HG02885 (cell line): Measurements from ENCODE around the gene ASB14.
"Not testable (repeated sequence)": the region's sequence is repeated elsewhere in the genome, so short reads cannot be mapped to it uniquely, and the experiment has no call there.

ENCODE experiments used
- ATAC-seq: cut with Tn5 transposase; IDR thresholded peaks from one replicate; pipeline ENCODE4 v1.9.1; 2021; ENCODE audit warnings: mild to moderate bottlenecking; ENCODE audit not compliant: unreplicated experiment, poor library complexity

Gene ASB14

GRCh38 chr3:57292159-57292896 lies at the start of gene ASB14:
Gene ASB14, minus strand, starts transcription at chr3:57292685. Its CDS starts 652 bp downstream, at chr3:57292033.
- no peak for ATAC-seq

DNA sequence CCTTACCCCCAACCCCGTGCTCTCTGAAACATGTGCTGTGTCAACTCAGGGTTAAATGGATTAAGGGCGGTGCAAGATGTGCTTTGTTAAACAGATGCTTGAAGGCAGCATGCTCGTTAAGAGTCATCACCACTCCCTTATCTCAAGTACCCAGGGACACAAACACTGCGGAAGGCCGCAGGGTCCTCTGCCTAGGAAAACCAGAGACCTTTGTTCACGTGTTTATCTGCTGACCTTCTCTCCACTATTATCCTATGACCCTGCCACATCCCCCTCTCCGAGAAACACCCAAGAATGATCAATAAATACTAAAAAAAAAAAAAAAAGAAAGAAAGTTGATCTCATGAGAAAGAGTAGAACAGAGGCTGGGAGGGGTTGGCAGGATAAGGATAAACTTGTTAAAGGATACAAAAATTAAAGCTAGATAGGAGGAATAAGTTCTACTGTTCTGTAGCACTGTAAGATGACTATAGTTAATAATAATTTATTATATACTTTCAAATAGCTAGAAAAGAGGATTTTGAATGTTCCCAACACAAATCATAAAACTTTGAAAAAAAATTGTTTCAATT lies 46.7 kb upstream of the ASB14 start:
- not testable (repeated sequence) for ATAC-seq

DNA sequence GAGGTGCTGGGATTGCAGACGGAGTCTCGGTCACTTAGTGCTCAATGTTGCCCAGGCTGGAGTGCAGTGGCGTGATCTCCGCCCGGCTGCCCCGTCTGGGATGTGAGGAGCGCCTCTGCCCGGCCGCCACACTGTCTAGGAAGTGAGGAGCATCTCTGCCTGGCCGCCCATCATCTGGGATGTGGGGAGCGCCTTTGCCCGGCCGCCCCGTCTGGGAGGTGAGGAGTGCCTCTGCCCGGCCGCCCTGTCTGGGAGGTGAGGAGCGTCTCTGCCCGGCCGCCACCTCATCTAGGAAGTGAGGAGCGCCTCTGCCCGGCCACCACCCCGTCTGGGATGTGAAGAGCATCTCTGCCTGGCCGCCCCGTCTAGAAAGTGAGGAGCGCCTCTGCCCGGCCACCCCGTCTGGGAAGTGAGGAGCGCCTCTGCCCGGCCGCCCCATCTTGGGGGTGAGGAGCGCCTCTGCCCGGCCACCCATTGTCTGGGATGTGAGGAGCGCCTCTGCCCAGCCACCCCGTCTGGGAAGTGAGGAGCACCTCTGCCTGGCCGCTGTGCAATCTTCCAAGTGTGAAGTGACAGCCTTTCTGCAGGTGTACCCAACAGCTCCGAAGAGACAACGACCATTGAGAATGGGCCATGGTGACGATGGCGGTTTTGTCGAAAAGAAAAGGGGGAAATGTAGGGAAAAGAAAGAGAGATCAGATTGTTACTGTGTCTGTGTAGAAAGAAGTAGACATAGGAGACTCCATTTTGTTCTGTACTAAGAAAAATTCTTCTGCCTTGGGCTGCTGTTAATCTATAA lies 46.0 kb upstream of the ASB14 start:
- ATAC-seq, result not testable (repeated sequence)

DNA sequence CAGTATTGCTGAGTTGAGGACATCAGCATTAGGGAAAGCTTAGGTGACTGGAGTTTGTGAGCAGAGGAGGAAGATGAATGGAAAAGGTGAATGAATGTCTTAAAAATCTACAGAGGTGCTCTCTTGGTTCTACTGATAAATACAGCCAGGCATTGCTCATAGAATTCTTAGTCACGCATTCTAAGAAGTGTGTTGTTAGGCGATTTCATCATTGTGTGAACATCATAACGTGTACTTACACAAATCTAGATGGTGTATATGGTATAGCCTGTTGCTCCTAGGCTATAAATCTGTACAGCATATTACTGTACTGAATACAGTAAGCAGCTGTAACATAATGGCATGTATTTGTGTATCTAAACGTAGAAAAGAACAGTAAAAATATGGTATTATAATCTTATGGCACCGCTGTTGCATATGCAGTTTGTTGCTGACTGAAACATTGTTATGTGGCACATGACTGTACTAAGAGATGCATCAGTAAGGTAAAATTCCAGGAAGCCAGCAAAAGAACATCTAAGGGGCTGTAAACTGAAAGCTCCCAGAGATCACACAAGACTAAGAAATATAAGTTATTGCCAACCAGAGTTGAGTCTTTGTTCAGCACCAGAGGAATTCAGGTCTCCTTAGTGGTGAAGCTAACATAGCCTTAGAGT lies 42.9 kb upstream of the ASB14 start:
- no peak for ATAC-seq

DNA sequence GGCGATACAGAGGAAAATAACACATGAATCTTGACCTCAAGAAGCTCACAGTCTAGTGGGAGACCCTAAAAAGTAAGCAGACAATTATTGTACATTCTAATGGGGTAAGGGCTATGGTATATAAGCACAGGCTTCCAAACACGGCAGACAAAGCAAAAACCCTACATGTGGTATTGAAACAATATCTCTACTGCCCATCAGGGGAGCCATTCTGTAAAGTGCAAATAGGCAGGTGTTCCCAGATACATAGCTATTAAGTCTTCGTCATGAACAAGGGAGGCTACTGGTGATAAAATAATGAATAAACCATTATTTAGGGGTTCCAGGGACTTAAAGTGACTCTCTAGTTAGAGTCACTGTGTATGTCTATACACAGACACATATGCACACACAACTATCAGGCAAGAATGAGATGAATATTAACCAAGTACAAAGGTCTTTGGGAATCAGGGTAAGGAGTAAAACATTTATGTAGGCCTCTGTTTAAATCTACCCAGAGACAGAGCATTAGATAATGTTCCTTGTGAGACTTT lies 38.7 kb upstream of the ASB14 start:
- ATAC-seq, result no peak

GRCh38 chr3:57326498-57326897 lies 34.0 kb upstream of the ASB14 start:
- ATAC-seq, result not testable (repeated sequence)

DNA sequence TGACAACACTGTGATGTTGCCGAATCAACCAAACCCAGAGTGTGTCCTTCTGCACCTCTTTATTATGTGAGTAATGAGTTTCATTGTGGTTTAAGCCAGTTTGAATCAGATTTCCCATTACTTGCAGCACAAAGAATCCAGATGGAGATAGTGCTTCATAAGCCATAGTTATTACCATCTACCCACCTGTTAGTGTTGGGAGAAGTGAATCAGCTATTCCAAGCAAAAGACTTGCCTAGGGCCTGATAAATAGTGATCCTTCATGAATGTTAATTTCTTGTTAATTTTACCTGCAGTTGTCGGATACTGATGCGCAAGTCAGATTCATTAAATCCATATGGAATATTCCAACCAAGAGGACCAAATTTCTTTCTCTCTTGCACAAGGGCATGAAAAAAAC lies 21.7 kb upstream of the ASB14 start:
- no peak for ATAC-seq

DNA sequence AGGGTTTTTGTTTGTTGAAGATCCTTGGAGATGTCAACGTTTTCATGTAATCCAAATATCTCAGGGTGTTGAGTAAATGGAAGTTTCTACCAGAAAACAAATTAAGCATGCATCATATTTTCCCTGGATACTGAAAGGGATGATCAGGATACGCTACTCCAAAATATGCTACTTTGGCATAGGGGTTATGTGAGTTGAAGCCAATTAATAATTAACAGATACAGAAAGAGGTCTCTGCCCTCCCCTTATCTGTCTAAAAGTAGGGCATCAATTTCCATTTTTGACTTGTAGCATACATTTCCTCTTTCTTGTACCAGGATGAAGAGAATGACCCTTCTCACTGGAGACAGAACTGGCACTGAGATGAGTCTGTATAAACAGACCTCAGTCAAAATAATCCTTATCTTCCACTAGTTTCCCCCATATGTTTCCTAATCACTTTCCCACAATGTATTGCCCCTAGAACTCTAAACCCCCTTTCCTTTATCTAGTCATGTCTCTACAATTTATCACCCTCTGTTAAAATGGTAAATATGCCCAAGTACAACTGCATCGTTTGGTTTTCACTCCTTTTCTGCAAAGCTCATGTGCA lies 17.4 kb upstream of the ASB14 start:
- no peak for ATAC-seq

- not testable (repeated sequence) for ATAC-seq
Measured at GRCh38 chr3:57303520-57303919, 11.0 kb upstream of the ASB14 start.

DNA sequence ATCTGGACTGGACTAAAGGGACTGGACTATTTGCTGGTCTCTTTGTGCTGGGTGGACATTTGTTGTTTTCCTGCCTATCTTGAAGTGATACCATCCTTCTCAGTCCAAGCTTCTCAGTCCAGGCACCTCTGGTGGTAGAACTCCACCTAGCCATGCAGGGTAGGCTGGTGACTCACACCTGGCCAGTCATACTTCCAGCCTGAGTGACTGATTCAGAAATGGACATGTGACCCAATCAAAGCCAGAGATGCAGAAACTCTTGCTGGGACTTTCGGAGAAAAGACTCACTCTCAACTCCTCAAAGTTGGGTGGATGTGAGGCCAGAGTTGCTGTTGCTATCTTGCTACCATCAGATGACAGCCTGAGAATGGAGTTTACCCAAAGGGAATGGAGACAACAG lies 5.6 kb upstream of the ASB14 start:
- no peak for ATAC-seq

DNA sequence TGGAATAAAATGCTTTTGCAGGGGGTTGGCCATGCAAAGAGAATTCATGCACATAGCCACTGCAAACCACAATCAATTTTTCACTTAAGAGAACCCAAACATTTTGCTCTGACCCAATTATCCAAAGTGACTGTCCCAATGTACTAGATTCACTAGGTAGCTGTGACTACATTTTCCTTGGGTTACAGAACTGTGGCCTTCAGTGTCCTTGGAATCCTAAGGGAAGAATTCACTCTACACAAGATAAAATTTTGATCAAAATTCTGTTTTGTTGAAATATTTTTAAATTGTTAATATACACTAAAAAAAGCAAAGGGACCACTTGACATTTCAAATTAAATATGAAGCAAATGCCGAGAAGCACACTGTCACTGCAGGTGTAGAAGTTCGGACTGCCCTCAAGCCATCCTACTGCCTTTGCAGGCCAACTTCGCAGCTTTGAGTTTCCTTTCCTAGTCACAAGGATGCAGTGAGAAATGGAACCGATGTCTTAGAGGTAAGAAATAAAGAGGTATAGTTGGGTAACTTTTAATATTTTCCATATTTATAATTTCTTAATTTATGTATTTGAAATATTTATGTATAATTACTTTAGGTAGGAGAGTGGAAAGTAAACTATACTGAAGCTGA lies 527 bp upstream of the ASB14 start:
- no peak for ATAC-seq

- ATAC-seq, result no peak
Measured at GRCh38 chr3:57288403-57288802, 4.1 kb downstream of the ASB14 start.

- ATAC-seq, result no peak
Measured at GRCh38 chr3:57287205-57287604, 5.3 kb downstream of the ASB14 start.

DNA sequence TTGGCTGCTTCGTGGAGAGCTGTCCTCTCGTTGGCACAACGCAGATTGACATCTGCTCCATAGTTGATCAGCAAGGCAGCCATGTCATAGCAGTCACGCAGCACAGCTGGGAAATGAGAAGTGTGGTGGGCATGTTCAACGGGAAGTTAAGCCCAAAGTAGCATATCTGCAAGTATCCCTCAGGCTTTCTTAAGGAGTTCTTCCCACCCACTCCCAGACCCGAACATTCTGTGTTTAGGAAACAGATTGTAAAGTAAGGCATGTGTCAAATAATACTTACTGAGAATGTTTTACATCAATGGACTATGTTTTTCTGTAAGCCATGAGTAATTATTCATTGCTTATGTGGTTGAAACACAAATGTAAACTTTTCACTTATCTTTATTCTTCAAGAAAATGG lies 9.2 kb downstream of the ASB14 start:
- ATAC-seq, result no peak

- no peak for ATAC-seq
Measured at GRCh38 chr3:57281715-57282114, 10.8 kb downstream of the ASB14 start.

DNA sequence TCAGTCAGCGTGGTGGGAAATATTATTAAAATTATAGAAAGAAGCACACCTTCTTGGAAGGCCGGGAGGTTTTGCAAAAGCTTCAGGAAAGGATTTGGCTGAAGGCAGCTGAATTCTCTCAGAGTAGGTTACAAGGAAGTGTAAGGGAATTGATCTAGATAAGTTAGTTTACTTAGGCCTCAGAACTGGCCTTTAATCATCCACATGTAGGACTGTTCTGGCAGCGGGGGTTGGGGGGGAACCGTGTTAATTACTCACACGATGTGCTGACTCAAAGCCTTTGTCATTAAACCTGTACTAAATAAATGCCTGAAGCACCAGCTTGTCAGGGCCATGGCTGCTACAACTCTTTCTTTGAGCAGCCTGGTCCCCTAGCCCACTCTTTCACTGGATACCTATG lies 12.8 kb downstream of the ASB14 start:
- no peak for ATAC-seq

DNA sequence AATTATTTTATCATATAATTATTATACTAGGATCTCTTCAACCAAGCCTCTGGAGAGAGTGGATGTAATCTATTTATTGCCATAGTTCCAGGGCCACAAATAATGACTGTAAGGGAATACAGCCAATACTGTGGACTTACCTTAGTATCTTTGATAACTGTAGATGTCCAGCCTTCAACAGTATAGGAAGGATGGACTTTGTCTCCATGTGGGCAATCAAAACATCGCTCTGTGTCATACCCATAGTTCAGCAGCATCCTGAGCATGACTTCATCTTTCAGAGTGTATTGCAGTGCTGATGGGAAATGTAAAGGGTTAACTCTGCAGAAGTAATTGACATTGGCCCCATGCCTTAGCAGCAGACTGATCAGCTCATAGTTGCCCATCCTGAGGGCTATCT lies 14.2 kb downstream of the ASB14 start:
- no peak for ATAC-seq

- no peak for ATAC-seq
Measured at GRCh38 chr3:57275393-57275792, 17.1 kb downstream of the ASB14 start.

DNA sequence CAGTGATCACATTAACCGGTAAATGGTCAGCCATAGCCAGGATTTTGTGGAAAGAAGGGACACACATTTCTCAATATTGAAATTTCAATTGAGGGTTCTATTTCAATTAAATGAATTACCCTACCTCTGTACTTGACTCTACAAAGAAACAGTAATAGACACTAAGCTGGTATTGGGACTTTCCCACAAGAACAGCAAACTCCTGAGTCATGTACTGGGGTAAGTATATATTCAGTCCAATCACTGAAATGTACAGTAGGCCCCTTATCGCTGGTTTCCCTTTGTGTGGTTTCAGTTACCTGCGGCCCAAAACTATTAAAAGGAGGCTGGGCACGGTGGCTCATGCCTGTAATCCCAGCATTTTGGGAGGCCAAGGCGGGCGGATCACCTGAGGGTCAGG lies 17.6 kb downstream of the ASB14 start:
- ATAC-seq, result no peak

DNA sequence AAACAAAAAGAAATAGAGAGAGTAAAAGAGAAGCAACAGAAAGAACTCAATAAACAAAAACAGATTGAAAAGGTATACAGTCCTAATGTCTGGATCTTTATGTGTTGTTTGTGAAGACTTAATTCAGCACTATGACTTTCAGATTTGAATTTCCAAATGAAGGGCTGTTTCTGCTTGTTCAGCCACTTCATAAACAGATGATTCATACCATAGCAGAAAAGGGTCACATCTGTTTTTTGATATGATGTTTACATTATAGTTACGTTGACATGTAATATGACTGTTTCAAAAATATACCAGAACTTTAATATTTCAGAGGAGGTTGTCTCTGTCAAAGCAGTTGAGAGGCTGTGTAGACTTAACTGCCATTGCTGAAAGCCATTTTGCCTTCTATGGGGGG lies 24.1 kb downstream of the ASB14 start:
- no peak for ATAC-seq
